HG03039 (cell line): ENCODE measurements around the gene PCBP2.

Experiments
- ATAC-seq: cut with Tn5 transposase; IDR thresholded peaks from one replicate; pipeline ENCODE4 v1.9.1; 2021; ENCODE audit warnings: mild to moderate bottlenecking, moderate library complexity; ENCODE audit not compliant: unreplicated experiment

PCBP2 gene

DNA sequence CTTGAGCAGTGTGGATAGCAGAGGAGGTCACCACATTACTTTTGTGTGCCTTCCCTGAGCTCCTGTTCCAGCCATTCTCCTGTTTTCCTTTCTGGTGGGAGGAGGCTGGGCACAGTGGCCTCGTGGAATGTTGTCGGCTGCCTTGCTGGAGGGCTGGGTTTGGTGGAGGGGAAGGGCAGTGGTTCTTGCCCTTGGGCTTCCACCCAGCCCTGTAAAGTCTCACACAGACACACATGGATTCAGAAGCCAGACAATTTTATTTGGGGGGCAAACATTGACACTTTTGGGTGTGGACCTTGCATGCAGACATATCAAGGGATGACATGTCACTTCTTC, 54.5 kb downstream of the PCBP2 start:
- no peak for ATAC-seq

- ATAC-seq: no peak
Observed at GRCh38 chr12:53506881-53507602, 55.1 kb downstream of the PCBP2 start, which contains the start of gene NPFF. NPFF (minus strand) TSS chr12:53507484; CDS start chr12:53507474, 10 bp downstream.

GRCh38 chr12:53507603-53507885, 55.6 kb downstream of the PCBP2 start:
- ATAC-seq: no peak

GRCh38 chr12:53508534-53509170, 56.8 kb downstream of the PCBP2 start:
- ATAC-seq: no peak

DNA sequence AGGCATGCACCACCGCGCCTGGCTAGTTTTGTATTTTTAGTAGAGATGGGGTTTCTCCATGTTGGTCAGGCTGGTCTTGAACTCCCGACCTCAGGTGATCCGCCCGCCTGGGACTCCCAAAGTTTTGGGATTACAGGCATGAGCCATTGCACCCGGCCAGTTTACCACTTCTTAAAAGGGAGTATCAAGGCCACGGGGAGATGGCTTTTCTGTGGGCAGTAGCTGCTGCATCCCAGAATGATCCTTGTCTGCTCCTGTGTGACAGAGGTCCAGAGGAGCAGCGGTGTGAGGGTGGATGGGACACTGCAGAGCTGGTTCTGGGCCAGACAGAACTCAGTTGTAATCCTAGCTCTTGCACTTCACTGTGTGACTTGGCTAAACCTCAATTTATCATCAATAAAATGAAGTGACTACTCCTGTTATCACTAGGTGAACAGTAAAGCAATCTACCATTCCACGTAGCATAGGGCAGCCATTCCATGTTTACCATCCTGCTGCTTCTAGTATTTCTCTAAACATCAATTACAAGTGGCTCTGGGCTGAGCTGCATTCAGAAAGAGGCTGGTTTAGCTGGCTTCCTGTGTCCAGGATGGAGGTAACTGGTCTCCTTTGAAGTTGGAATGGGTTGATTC, 58.4 kb downstream of the PCBP2 start:
- ATAC-seq: no peak

GRCh38 chr12:53513712-53514410, 62.0 kb downstream of the PCBP2 start:
- ATAC-seq: no peak

- no peak for ATAC-seq
Observed at GRCh38 chr12:53514628-53515290, 62.9 kb downstream of the PCBP2 start.

- ATAC-seq: no peak
Observed at GRCh38 chr12:53515291-53515680, 63.4 kb downstream of the PCBP2 start.

DNA sequence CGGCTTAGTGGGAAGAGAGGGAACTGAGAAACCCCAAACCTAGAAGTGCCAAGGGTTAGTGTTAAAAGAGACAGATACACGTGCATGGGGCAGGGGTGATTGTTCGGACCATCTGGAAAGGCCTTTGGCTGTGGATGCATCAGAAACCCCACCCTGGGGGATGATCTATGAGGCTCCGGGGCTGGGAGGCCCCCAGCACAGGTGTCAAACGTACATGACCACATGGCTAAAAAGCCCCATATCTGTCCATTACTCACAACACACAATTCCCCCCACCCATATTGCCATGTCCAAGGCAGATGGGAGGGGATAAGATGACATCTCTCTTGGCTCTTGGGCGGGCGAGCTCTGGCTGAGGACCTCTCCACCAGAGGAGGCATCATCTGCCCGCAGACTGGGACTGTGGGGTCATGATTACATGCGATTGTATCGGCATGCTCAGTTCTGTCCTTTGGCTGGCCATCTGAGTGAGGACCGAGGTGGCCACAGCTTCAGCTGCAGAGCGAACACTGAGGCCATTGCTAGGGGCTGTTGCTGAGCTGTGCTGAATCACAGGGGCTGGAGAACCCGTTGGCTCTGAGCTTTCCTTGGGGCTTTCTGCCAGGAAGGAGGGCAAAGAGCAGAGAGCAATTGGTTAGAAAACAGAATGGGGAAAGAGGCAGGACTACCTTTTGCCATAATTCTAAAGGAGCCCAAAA, 65.0 kb downstream of the PCBP2 start:
- ATAC-seq: no peak

GRCh38 chr12:53518381-53518780, 66.5 kb downstream of the PCBP2 start:
- no peak for ATAC-seq

DNA sequence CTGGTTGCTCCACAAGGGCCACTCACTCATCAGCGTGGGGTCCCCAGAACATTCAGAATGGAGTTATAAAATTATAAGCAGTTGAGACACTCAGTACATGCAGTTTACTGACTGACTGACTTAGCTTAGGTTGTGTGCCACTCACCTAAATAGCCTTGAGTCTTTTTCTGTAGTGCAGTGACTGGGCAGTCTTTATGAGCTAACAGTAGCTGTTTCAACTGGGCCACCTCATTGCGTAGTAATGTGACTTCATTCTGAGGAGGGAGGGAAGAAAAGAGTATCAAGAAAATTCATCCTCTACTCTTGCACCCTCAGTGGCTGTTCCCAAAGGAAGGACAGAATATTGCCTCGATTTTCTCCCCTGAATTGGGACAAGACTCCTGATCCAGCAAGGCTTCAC, 71.2 kb downstream of the PCBP2 start:
- no peak for ATAC-seq

- no peak for ATAC-seq
Observed at GRCh38 chr12:53524476-53524875, 72.6 kb downstream of the PCBP2 start.

DNA sequence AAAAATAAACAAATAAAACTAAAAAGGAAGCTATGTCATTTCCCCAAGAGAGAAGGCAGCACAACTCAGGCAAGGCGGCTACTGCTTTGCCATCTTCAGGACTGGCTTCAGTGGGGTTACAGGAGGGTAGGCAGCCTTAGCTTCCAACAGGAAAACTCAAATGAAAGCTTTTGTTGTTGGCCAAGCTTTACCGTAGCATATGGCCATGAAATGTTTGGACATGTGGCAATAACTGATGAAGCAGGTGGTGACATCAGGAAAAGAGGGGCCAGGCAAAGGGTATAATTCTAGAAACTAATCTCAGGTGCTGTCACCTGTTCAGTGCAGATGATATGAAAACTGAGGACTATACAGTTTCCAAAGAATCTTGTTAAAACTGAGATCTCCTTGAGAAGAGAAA, 78.2 kb downstream of the PCBP2 start:
- ATAC-seq: no peak
